ENCODE measurements around the gene DDAH1.

DDAH1 gene

DNA sequence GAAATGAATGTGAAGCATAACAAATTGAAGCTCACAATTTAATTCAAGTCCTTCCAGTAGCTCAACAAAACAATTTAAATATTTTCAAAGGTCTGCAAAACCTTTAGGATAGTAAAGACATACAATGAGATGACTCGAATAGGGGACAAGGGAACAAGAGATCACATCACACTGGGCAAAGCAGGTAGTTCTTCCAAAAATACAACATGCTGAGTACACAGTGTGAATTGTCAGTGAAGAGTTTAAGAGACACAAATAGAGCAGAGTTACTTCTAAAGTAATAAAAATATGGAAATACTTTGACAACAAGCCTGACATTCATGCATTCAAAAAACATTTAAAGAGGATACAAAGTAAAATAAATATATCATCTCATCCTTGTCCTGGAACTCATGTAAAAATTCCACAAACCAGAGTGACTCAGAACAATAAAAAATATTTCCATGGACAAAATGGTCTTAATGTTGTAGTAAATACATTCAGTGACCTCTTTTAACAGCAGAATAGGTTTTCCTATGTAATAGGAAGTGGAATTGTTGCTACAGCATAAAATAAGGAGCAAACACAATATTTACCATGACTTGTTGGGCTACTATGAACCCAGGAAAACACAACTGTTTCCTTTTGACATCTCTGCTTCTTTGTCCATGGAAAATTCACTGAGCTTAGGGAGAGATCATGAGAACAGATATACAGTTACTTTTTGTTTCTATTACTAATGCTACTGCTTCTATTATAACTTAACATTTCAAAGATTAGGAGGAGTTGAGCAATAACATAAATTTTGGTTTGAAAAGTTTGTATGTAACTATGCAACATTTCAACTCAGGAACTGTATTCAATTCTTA, 104.9 kb downstream of the DDAH1 start:
- no peak for DNase-seq (ENCODE audit: low spot score)
- TF ChIP-seq, protein P1, sequence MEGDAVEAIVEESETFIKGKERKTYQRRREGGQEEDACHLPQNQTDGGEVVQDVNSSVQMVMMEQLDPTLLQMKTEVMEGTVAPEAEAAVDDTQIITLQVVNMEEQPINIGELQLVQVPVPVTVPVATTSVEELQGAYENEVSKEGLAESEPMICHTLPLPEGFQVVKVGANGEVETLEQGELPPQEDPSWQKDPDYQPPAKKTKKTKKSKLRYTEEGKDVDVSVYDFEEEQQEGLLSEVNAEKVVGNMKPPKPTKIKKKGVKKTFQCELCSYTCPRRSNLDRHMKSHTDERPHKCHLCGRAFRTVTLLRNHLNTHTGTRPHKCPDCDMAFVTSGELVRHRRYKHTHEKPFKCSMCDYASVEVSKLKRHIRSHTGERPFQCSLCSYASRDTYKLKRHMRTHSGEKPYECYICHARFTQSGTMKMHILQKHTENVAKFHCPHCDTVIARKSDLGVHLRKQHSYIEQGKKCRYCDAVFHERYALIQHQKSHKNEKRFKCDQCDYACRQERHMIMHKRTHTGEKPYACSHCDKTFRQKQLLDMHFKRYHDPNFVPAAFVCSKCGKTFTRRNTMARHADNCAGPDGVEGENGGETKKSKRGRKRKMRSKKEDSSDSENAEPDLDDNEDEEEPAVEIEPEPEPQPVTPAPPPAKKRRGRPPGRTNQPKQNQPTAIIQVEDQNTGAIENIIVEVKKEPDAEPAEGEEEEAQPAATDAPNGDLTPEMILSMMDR (IDR thresholded peaks at IDR 0.05; ENCODE audit: extremely low read depth, missing control alignments) = no peak

DNA sequence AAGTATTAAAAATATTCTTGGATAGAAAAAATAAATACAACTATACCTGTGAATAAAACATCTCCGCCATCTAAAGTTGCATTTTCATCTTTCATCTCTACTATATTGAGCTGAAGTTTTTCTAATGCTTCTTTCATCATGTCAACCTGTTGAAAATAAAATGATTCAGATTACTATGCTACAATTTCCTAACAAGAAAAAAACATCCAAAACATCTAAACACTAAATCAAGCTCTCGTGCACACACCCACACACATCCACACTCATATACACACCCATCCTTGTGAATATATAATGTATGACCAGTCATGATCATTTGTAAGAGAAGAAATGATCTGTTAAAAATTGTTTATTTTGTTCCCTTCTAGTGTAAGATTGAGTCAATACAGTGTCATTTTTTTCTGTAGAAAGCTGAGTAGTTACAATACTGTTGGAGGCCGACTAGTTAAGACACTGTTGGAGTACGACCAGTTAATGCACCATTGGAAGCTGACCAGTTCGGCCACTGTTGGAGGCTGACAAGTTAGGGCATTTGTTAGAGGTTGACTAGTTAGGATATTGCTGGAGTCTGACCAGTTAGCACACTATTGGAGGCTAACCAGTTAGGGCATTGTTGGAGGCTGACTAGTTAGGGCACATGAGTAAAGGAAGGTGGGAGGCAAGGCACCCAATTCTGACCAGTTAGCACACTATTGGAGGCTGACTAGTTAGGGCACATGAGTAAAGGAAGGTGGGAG, 106.1 kb downstream of the DDAH1 start:
- no peak for DNase-seq (ENCODE audit: low spot score)
- TF ChIP-seq, protein P1 (IDR thresholded peaks at IDR 0.05; ENCODE audit: extremely low read depth, missing control alignments) = no peak

DNA sequence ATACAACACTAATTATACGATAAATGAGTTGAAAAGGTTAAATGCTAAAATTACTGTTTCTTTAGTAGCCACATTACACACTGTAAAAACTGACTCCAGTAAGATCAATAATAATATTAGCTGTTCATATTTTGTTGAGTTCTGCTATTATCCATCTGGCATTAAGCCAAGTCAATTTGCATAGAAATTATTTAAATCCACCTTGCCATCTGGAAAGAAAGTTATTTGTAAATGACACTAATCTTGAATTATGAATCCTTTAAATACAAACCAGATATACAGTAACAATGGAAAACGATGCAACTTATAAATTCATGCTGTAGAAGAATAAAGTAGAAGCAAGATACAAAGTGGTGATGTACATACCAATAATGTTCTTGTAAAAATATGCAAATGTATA, 107.1 kb downstream of the DDAH1 start:
- no peak for DNase-seq (ENCODE audit: low spot score)

DNA sequence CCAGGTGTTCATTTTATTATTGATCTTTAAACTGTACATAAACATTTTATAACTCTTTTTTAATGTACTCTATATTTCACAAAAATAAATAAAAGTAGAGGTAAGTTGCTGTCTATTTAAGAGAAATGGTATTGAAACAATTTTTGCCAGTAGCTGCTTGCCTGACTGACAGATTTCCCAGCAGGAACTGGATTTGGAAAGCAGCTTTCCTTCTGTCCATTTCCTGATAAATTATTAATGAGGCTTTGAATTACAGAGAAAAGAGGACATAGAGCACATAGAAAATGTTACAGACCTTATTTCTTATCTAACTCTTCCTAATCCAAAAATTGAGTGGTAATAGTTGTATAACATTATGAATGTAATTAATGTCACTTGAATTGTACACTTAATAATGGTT, 108.8 kb downstream of the DDAH1 start:
- DNase-seq (ENCODE audit: low spot score) = no peak
- TF ChIP-seq, protein P1 (IDR thresholded peaks at IDR 0.05; ENCODE audit: extremely low read depth, missing control alignments) = no peak

More for the DNA sequence above, 107.1 kb downstream of the DDAH1 start:
- TF ChIP-seq, protein P1 (IDR thresholded peaks at IDR 0.05; ENCODE audit: extremely low read depth, missing control alignments) = no peak

DNA sequence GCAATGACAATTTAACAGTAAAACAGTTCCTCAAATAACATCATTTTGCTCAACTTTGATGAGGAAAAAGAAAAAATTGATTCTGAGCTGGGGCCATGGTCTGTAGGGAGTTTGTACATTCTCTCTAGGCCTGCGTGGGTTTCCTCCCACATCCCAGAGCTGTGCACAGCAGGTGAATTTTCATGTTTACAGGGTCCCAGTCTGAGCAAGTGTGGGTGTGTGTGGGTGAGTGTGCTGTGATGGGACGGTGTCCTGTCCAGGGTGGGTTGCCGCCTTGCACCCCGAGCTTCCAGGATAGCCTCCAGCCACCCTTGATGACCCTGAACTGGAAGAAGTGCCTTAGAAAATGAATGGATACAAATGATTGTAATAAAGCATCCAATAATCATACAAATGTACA, 112.9 kb downstream of the DDAH1 start:
- TF ChIP-seq, protein P1 (IDR thresholded peaks at IDR 0.05; ENCODE audit: extremely low read depth, missing control alignments) = no peak
- no peak for DNase-seq (ENCODE audit: low spot score)

DNA sequence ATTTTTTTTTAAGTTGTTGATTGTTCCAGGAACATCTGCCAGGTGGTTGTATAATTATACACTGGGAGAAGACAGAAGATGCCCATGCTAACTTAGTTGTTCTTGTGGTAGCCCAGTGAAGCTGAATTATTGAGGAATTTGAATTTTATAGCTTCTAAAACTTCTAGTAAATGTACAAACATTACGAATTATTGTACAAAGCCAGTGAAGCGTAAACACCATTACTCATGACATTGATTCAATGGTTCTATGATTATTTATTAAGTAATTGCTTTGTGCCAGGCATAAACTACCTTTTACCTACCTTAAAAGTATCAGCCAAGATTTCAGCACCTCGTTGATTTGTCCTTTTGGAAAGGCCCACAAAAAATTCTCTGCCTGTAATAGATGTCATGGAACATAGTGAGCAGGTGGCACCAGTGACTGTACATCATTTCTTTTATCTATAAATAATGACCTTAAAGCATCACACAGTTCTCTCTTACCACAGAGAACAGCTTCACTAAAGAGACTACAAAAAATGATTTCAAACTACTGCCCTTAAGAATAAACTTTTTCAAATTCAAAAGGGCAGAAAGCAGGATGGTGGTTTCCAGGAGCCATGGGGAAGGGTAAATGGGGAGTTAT, 113.6 kb downstream of the DDAH1 start:
- TF ChIP-seq, protein P1 (IDR thresholded peaks at IDR 0.05; ENCODE audit: extremely low read depth, missing control alignments) = no peak
- no peak for DNase-seq (ENCODE audit: low spot score)

DNA sequence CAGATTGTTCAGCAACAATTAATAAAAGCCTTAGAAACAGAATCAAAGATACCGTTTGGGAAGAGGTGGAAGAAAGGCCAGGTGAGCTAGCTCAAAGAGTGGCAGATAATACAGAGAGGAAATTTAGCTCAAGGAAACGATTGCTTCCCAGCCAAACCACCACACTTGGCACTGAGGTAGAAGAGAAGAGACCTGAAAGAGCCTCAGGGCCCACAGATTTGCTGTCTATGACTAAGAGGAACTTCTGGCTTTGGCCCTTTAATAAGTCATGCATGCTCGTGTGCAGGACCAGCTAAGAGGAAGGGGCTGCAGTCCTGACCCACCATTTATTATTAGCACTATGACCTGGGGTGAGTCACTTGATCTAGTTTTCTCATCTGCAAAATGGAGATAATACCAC, 115.7 kb downstream of the DDAH1 start:
- TF ChIP-seq, protein P1 (IDR thresholded peaks at IDR 0.05; ENCODE audit: extremely low read depth, missing control alignments) = no peak
- DNase-seq (ENCODE audit: low spot score) = no peak

All from GM20000 (cell line).